Stomach (tissue), 9 donors: ENCODE measurements around the gene TSC22D1. TPM values are rescaled to one million over a fixed set of nuclear protein-coding genes. Genes with fewer than 3 reads are reported as not detected.

Experiments
- DNase-seq, 2 donors: peaks; one replicate each; pipeline versions ENCODE4 v3.0.0 to v3.0.0-alpha.2; 2013 to 2019
- H3K27ac ChIP-seq, 5 donors: fragments of 200-600 bp in 4 of 5; sonication (generic) in 4 of 5; one replicate each; pipeline ENCODE4 v1.5.1; 2013 to 2019; ENCODE audit warnings: mild to moderate bottlenecking in 1 of 5, moderate library complexity in 1 of 5
- H3K27me3 ChIP-seq, 3 donors: fragments of 200-600 bp; sonication (generic); one replicate each; pipeline ENCODE4 v1.5.1; 2017 to 2019; ENCODE audit warnings: mixed run types in 1 of 3
- H3K36me3 ChIP-seq, 4 donors: fragments of 200-600 bp; sonication (generic); 1 replicate in 3 of 4; 2 replicates in 1 of 4; pipeline ENCODE4 v1.5.1; 2016 to 2019
- H3K4me1 ChIP-seq, 4 donors: fragments of 200-600 bp; sonication (generic); one replicate each; pipeline ENCODE4 v1.5.1; 2016 to 2019
- H3K4me3 ChIP-seq, 4 donors: fragments of 200-600 bp; sonication (generic) in 3 of 4; one replicate each; pipeline ENCODE4 v1.5.1; 2016 to 2019; ENCODE audit warnings: mild to moderate bottlenecking in 1 of 4
- H3K9me3 ChIP-seq, 4 donors: fragments of 200-600 bp; sonication (generic); one replicate each; pipeline ENCODE4 v1.5.1; 2016 to 2019
- EP300 ChIP-seq: sonication (generic); formaldehyde crosslinking; IDR thresholded peaks from one replicate; pipeline ENCODE4 v1.6.1; 2017; ENCODE audit warnings: antibody characterized with exemption
- POLR2A ChIP-seq, 4 donors: fragments of 450-650 bp; IDR thresholded peaks; one replicate each; pipeline ENCODE4 v1.6.1; 2016; ENCODE audit warnings: antibody characterized with exemption in 4 of 4, control low read depth in 2 of 4, mild to moderate bottlenecking in 1 of 4, moderate library complexity in 1 of 4
- POLR2AphosphoS5 ChIP-seq, 3 donors: sonication (generic); formaldehyde crosslinking; IDR thresholded peaks; one replicate each; pipeline ENCODE4 v1.6.1; 2016; ENCODE audit warnings: antibody characterized with exemption in 3 of 3
- WGBS, 5 donors: extraction: QIAGEN DNeasy Blood & Tissue Kit in 3 of 5; methylation state at CpG; one replicate each; pipeline versions ENCODE4 v1.1.5 to v1.1.7; 2013 to 2018; 5-methylcytosine and 5-hydroxymethylcytosine counted together
- intact Hi-C: fragments of 100-400 bp; cut with DNase I; formaldehyde crosslinking; loops from one replicate; pipeline ENCODE4 v1.15.1; 2023; ENCODE audit warnings: low total_unique reads
- polyA plus RNA-seq, 3 donors: library from polyadenylated mRNA; stranded (reverse); fragments of 200-250 nt; gene quantifications; one replicate each; pipeline ENCODE4 v1.2.3, GENCODE V29; 2013
- total RNA-seq, 5 donors: library from RNA; depleted of rRNA; stranded (reverse); fragments of >200 nt; gene quantifications; one replicate each; pipeline versions ENCODE4 v1.1.0 to v1.2.3, GENCODE V29; 2014 to 2016
- TF ChIP-seq, protein P1 (sequence below), 7 experiments: fragments of 450-650 bp in 4 of 7; fragments of 200-600 bp in 3 of 7; sonication (generic) in 3 of 7; IDR thresholded peaks; one replicate each; pipeline ENCODE4 v1.5.1; 2016 to 2019; ENCODE audit warnings: antibody characterized with exemption in 7 of 7, control low read depth in 2 of 7, mild to moderate bottlenecking in 1 of 7
- donor health status: healthy with polysubstance abuse.
- donor health status: Bipolar disorder and iron deficiency.
- donor health status: healthy.

Gene TSC22D1
- total and polyA plus RNA-seq, 8 donors, result 26.1 to 195 (median 111) TPM

DNA sequence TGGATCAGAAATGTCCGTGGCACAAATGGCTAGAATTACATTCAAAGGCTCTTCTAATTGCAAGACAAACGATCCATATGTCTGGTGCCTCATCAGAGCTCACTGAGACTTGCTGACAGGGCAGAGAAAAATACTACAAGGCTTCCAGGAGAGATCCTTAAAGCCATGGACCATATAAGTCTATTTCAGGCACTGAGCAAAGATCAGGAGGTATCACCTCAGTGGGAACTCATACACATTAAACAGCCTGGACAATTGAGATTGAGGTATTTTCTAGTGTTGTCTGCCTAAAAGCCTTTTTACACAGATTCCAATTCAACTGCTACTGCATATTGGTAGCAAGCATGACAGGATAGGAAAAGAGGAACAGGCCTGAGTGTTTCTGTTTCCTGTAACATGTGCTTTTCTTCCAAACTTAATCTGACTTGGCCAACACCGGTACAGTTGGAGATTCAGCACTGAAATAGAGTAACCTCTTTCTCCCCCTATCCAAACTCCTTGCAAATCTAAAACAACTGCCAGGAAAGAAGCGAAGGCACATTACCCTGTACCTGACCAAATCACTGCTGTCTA lies 136.6 kb downstream of the TSC22D1 start:
- H3K4me3 ChIP-seq, result no peak overlapping the region
- intact Hi-C loops, result loop anchor here (5.0 to 10.0 kb wide), 2 partner anchors 387 to 525 kb away; no protein-coding TSS in a partner anchor
- H3K27me3 ChIP-seq, result no peaks in the 10 kb centered on the region
- peaks cover 7 to 53% (median 26%) of the 10 kb centered on the region in 4 donors for H3K4me1 ChIP-seq
- TF ChIP-seq POLR2A (IDR thresholded peaks at IDR 0.05) (no peak), POLR2AphosphoS5 (IDR thresholded peaks at IDR 0.05) (no peak), EP300 (no peak)
- TF ChIP-seq, protein P1, sequence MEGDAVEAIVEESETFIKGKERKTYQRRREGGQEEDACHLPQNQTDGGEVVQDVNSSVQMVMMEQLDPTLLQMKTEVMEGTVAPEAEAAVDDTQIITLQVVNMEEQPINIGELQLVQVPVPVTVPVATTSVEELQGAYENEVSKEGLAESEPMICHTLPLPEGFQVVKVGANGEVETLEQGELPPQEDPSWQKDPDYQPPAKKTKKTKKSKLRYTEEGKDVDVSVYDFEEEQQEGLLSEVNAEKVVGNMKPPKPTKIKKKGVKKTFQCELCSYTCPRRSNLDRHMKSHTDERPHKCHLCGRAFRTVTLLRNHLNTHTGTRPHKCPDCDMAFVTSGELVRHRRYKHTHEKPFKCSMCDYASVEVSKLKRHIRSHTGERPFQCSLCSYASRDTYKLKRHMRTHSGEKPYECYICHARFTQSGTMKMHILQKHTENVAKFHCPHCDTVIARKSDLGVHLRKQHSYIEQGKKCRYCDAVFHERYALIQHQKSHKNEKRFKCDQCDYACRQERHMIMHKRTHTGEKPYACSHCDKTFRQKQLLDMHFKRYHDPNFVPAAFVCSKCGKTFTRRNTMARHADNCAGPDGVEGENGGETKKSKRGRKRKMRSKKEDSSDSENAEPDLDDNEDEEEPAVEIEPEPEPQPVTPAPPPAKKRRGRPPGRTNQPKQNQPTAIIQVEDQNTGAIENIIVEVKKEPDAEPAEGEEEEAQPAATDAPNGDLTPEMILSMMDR (IDR thresholded peaks at IDR 0.05), result no peak
- DNase-seq, result peak in 1 of 2 donors; percentile 41
- 40 to 55% (median 48%) methylated on average over 4 of the region's 4 CpGs for whole genome bisulfite sequencing, 5 donors
- H3K36me3 ChIP-seq, result peaks cover under 1 to 4% (median 2%) of the 10 kb centered on the region in 4 donors
- H3K27ac ChIP-seq, result peak overlapping the region in 2 of 5 donors; percentile 25 to 36
- H3K9me3 ChIP-seq, result no peaks in the 10 kb centered on the region

DNA sequence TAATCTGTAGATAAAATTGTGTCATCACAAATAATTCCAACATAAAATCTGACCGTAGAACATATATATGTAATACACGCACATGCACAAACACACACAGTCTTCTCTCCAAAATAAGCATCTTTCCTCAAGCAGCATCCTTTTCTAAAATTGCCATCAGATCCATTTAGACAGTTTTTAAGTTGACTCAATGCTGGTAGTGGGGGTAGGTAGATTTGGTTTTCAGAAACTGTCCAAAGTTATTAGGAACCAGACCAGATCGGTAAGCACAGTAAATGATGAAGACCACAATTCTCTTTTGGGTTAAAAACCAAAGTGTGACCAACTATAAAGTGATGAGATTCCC lies 137.9 kb downstream of the TSC22D1 start:
- TF ChIP-seq POLR2AphosphoS5 (IDR thresholded peaks at IDR 0.05) (no peak), POLR2A (IDR thresholded peaks at IDR 0.05) (no peak)
- TF ChIP-seq, protein P1 (IDR thresholded peaks at IDR 0.05), result peak in 1 of 7 experiments; percentile 20
- Histone ChIP-seq H3K36me3 (peaks cover 13 to 18% (median 15%) of the 10 kb centered on the region in 4 donors), H3K4me1 (peaks cover 7 to 66% (median 36%) of the 10 kb centered on the region in 4 donors), H3K9me3 (no peaks in the 10 kb centered on the region), H3K4me3 (no peak overlapping the region), H3K27me3 (no peaks in the 10 kb centered on the region), H3K27ac (no peak overlapping the region)
- no peak for DNase-seq
- 6 to 14% (median 11%) methylated on average over 3 of the region's 3 CpGs for WGBS, 5 donors
- intact Hi-C loops, result loop anchor here (5.0 kb wide), 1 partner anchor 386 kb away; no protein-coding TSS in a partner anchor

DNA sequence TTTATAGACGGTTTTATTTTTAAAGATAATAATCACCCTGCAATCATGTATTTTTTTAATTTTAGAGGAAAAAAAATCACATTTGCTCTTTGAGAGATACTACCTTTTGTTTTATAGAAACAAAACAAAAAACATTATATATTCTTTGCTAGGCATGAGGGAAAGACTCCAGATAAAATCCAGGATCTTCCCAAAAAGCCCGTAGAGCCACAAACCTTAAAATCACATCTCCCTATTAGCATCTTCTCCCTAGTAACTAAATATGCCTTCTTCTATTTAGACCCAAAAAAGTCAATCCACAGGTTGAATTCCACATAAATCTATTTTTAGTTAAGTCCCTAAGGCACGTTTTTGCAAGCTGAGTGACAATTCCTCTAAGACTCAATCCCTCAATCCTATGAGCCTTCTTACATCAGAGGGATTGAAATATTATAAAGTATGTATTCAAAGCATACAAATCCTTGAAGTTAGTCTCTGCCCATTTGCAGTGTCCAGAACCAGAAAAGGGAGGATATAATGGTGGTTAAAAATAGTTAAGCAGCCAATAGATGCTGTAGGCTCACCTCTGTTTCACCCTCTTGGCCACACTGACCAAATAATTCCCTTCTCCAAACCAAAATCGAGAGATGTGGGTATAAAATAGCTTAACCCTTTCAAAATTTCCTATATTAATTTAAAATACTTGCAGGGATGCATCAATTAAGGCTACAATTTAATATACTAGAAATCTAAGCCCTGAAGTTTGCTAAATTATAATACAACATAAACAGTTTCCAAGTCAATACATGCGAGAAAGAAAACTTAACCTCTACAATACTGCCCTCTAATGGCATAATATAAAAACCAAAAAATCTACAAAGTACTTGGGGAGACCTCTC lies 138.5 kb downstream of the TSC22D1 start:
- Histone ChIP-seq H3K9me3 (no peaks in the 10 kb centered on the region), H3K4me1 (peaks cover 7 to 72% (median 42%) of the 10 kb centered on the region in 4 donors), H3K36me3 (peaks cover 13 to 21% (median 20%) of the 10 kb centered on the region in 4 donors), H3K27ac (peak overlapping the region in 4 of 5 donors; percentile 94 to 98 (median 96)), H3K4me3 (peak overlapping the region; percentile 63 to 86 (median 69)), H3K27me3 (no peaks in the 10 kb centered on the region)
- DNase-seq, result peak in 1 of 2 donors; percentile 67
- no peak for TF ChIP-seq EP300
- TF ChIP-seq, protein P1 (IDR thresholded peaks at IDR 0.05), result peak in 4 of 7 experiments; percentile 6 to 55 (median 50)
- intact Hi-C loops, result loop anchor here (5.0 kb wide), 1 partner anchor 385 kb away; no protein-coding TSS in a partner anchor
- 3 to 4% (median 3%) methylated on average over 5 of the region's 5 CpGs for WGBS, 5 donors

DNA sequence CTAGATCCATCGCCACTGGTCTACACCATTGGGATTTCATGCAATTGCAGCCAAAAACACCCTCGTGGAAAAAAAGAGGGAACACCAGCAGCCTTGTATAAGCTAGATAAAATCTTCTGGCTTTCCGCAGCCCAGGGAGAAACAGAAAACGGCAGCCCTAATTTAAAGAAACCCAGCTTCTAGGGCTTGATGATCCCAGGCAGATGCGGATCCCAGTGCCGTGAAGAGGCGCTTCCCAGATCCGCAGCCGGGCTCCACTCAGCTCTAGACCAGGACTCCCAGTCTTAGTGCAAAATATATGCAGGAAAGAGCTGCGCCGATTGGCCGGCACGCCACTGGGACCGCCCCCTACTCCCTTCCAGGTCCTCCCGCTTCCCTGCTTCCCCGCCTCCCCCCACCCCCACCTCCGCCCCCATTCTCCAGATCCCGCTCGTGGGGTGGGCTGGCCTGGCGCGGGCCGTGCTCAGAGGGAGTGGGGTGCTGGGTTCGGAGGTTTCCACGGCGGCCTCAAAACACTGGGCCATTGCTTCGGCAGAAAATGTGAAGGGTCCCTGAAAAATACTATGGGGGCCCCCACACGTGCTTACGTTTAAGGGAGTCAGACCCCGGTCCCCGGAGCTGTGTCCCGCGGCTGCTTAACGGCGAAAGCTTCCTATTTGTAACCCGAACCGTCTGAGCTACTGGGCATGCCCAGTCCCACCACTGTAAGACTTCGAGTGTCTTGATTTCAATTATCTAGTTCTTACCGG lies 139.4 kb downstream of the TSC22D1 start:
- WGBS, 5 donors, result 0 to 1% (median 0%) methylated on average over 31 to 38 of the region's 38 CpGs
- H3K9me3 ChIP-seq, result no peaks in the 10 kb centered on the region
- peak; percentile 96 to 98 for DNase-seq
- H3K4me1 ChIP-seq, result peaks cover 7 to 77% (median 47%) of the 10 kb centered on the region in 4 donors
- H3K27ac ChIP-seq, result peak overlapping the region; percentile 90 to 98 (median 96)
- H3K27me3 ChIP-seq, result no peaks in the 10 kb centered on the region
- peak; percentile 99 to 100 (median 100) for TF ChIP-seq POLR2AphosphoS5 (IDR thresholded peaks at IDR 0.05)
- TF ChIP-seq, protein P1 (IDR thresholded peaks at IDR 0.05), result no peak
- no peak for TF ChIP-seq EP300
- peak in 2 of 4 donors; percentile 96 to 97 for TF ChIP-seq POLR2A (IDR thresholded peaks at IDR 0.05)
- intact Hi-C loops, result loop anchor here (5.0 kb wide), 1 partner anchor 384 kb away; no protein-coding TSS in a partner anchor
- H3K4me3 ChIP-seq, result peak overlapping the region; percentile 63 to 86 (median 69)
- H3K36me3 ChIP-seq, result peaks cover 13 to 22% (median 20%) of the 10 kb centered on the region in 4 donors
